Activated naive CD8-positive, alpha-beta T cell treated with anti-CD3 and anti-CD28 coated beads, Interleukin-2, amount 10 ng/mL, durations not matched to agents 7 days and 5 days (primary cell): ENCODE data around the gene SKA2. TPM values are rescaled to one million over a fixed set of nuclear protein-coding genes. Genes with fewer than 3 reads are reported as not detected.
"Not testable (repeated sequence)": the region's sequence is repeated elsewhere in the genome, so short reads cannot be mapped to it uniquely, and the experiment has no call there.

Source experiments
- ATAC-seq: fragments of 150-1000 bp; cut with Tn5 transposase; one replicate; pipeline ENCODE4 v1.10.0; 2021; ENCODE audit warnings: low read depth, moderate library complexity
- POLR2A ChIA-PET: fragments of 350-600 bp; sonication (Branson Sonifier 250); formaldehyde crosslinking; loops from one replicate; lab custom pipeline; 2021; ENCODE audit warnings: antibody characterized with exemption; lab: Charles Lee
- DNase-seq: peaks from one replicate; pipeline ENCODE4 v3.0.0; 2021
- H3K27ac Mint-ChIP-seq: one replicate; pipeline ENCODE4 v1.8.0; 2022; ENCODE audit warnings: mild to moderate bottlenecking, mixed read lengths
- H3K27me3 Mint-ChIP-seq: one replicate; pipeline ENCODE4 v1.8.0; 2022; ENCODE audit warnings: mild to moderate bottlenecking, moderate library complexity, mixed read lengths
- H3K36me3 Mint-ChIP-seq: one replicate; pipeline ENCODE4 v1.8.0; 2021; ENCODE audit warnings: mild to moderate bottlenecking, mixed read lengths
- H3K4me1 Mint-ChIP-seq: one replicate; pipeline ENCODE4 v1.8.0; 2021; ENCODE audit warnings: mixed read lengths
- H3K4me3 Mint-ChIP-seq: one replicate; pipeline ENCODE4 v1.8.0; 2022; ENCODE audit warnings: mild to moderate bottlenecking, moderate library complexity, mixed read lengths
- H3K9me3 Mint-ChIP-seq: one replicate; pipeline ENCODE4 v1.8.0; 2021; ENCODE audit warnings: mixed read lengths
- total RNA-seq, 2 experiments: library from RNA; stranded (reverse); gene quantifications; one replicate each; pipeline ENCODE4 v1.2.3, GENCODE V29; 2021

SKA2 gene
- total RNA-seq, result 10 to 100 TPM; 71.9 to 80.3 TPM

GRCh38 chr17:59154721-59155438, at the start of gene SKA2:
TSS of gene SKA2 (minus strand) at chr17:59155186. CDS start at chr17:59155163, 23 bp downstream.
- POLR2A ChIA-PET, result interaction anchor here (0.6 to 1.7 kb wide), 10 partner anchors 8 to 683 kb away, joined by 3 to 23 read pairs (median 4); partner anchors contain the start of genes CLTC and TRIM37
- H3K27me3 Mint-ChIP-seq, result no peaks in the 10 kb centered on the region
- peak; percentile 78 for ATAC-seq
- no peaks in the 10 kb centered on the region for H3K9me3 Mint-ChIP-seq
- peak; percentile 93 for DNase-seq
- peaks cover 21% of the 10 kb centered on the region for H3K36me3 Mint-ChIP-seq
- H3K4me1 Mint-ChIP-seq, result peaks cover 48% of the 10 kb centered on the region
- H3K27ac Mint-ChIP-seq, result no peak within 1 kb of the TSS
- H3K4me3 Mint-ChIP-seq, result no peak within 1 kb of the TSS

- Mint-ChIP-seq H3K4me1 (no peaks in the 10 kb centered on the region), H3K4me3 (no peak overlapping the region), H3K27ac (no peak overlapping the region), H3K27me3 (no peaks in the 10 kb centered on the region), H3K9me3 (no peaks in the 10 kb centered on the region), H3K36me3 (peaks cover 12% of the 10 kb centered on the region)
- POLR2A ChIA-PET, result interaction anchor here (0.6 kb wide), 1 partner anchor 282 kb away, joined by 5 read pairs; no protein-coding TSS in a partner anchor
- no peak for DNase-seq
- ATAC-seq, result no peak
Observed at GRCh38 chr17:59202320-59202719, 47.3 kb upstream of the SKA2 start.

GRCh38 chr17:59199398-59199797, 44.4 kb upstream of the SKA2 start:
- Mint-ChIP-seq H3K27me3 (no peaks in the 10 kb centered on the region), H3K27ac (no peak overlapping the region), H3K36me3 (peaks cover 17% of the 10 kb centered on the region), H3K4me1 (no peaks in the 10 kb centered on the region), H3K4me3 (no peak overlapping the region), H3K9me3 (no peaks in the 10 kb centered on the region)
- DNase-seq (no peak), ATAC-seq (no peak)
- POLR2A ChIA-PET, result no interaction called here

GRCh38 chr17:59193336-59193862, 38.4 kb upstream of the SKA2 start:
- POLR2A ChIA-PET, result no interaction called here
- H3K36me3 Mint-ChIP-seq, result peaks cover 34% of the 10 kb centered on the region
- no peaks in the 10 kb centered on the region for H3K9me3 Mint-ChIP-seq
- ATAC-seq, result no peak
- H3K27ac Mint-ChIP-seq, result no peak overlapping the region
- DNase-seq, result no peak
- peaks cover 2% of the 10 kb centered on the region for H3K4me1 Mint-ChIP-seq
- no peaks in the 10 kb centered on the region for H3K27me3 Mint-ChIP-seq
- H3K4me3 Mint-ChIP-seq, result no peak overlapping the region

GRCh38 chr17:59190806-59191205, 35.8 kb upstream of the SKA2 start:
- peaks cover 47% of the 10 kb centered on the region for H3K36me3 Mint-ChIP-seq
- no peak overlapping the region for H3K27ac Mint-ChIP-seq
- no peak for DNase-seq
- no peak for ATAC-seq
- no peaks in the 10 kb centered on the region for H3K27me3 Mint-ChIP-seq
- no peak overlapping the region for H3K4me3 Mint-ChIP-seq
- H3K4me1 Mint-ChIP-seq, result peaks cover 2% of the 10 kb centered on the region
- no peaks in the 10 kb centered on the region for H3K9me3 Mint-ChIP-seq
- POLR2A ChIA-PET, result interaction anchor here (0.6 kb wide), 1 partner anchor 794 kb away, joined by 3 read pairs; no protein-coding TSS in a partner anchor

- no peak overlapping the region for H3K4me3 Mint-ChIP-seq
- ATAC-seq, result no peak
- no peak for DNase-seq
- H3K27ac Mint-ChIP-seq, result no peak overlapping the region
- H3K36me3 Mint-ChIP-seq, result peaks cover 33% of the 10 kb centered on the region
- no peaks in the 10 kb centered on the region for H3K27me3 Mint-ChIP-seq
- no peaks in the 10 kb centered on the region for H3K4me1 Mint-ChIP-seq
- H3K9me3 Mint-ChIP-seq, result no peaks in the 10 kb centered on the region
- POLR2A ChIA-PET, result interaction anchor here (2.0 kb wide), 1 partner anchor 23 kb away, joined by 6 read pairs; the partner anchor contains the start of gene SMG8
Observed at GRCh38 chr17:59186850-59187249, 31.9 kb upstream of the SKA2 start.

GRCh38 chr17:59185997-59186396, 31.0 kb upstream of the SKA2 start:
- Mint-ChIP-seq H3K27ac (no peak overlapping the region), H3K4me3 (no peak overlapping the region), H3K9me3 (no peaks in the 10 kb centered on the region), H3K36me3 (peaks cover 35% of the 10 kb centered on the region), H3K27me3 (no peaks in the 10 kb centered on the region), H3K4me1 (no peaks in the 10 kb centered on the region)
- ATAC-seq (no peak), DNase-seq (no peak)
- POLR2A ChIA-PET, result interaction anchor here (2.0 kb wide), 1 partner anchor 24 kb away, joined by 6 read pairs; the partner anchor contains the start of gene SMG8

- Mint-ChIP-seq H3K4me3 (no peak overlapping the region), H3K27ac (no peak overlapping the region), H3K27me3 (no peaks in the 10 kb centered on the region), H3K4me1 (no peaks in the 10 kb centered on the region), H3K36me3 (peaks cover 33% of the 10 kb centered on the region), H3K9me3 (no peaks in the 10 kb centered on the region)
- ATAC-seq (no peak), DNase-seq (no peak)
- POLR2A ChIA-PET, result no interaction called here
Observed at GRCh38 chr17:59181481-59181880, 26.5 kb upstream of the SKA2 start.

- Mint-ChIP-seq H3K4me3 (no peak overlapping the region), H3K4me1 (no peaks in the 10 kb centered on the region), H3K9me3 (no peaks in the 10 kb centered on the region), H3K27me3 (no peaks in the 10 kb centered on the region), H3K36me3 (peaks cover 31% of the 10 kb centered on the region), H3K27ac (no peak overlapping the region)
- no peak for ATAC-seq
- POLR2A ChIA-PET, result no interaction called here
- no peak for DNase-seq
Observed at GRCh38 chr17:59180626-59181025, 25.6 kb upstream of the SKA2 start.

GRCh38 chr17:59179601-59180000, 24.6 kb upstream of the SKA2 start:
- H3K27me3 Mint-ChIP-seq, H3K4me3 Mint-ChIP-seq, DNase-seq, ATAC-seq, POLR2A ChIA-PET, H3K9me3 Mint-ChIP-seq, H3K27ac Mint-ChIP-seq, H3K4me1 Mint-ChIP-seq: not testable (repeated sequence)
- peaks cover 32% of the 10 kb centered on the region for H3K36me3 Mint-ChIP-seq

- no peak for ATAC-seq
- POLR2A ChIA-PET, result interaction anchor here (0.6 kb wide), 1 partner anchor 70 kb away, joined by 3 read pairs; no protein-coding TSS in a partner anchor
- Mint-ChIP-seq H3K27ac (peak overlapping the region; percentile 30), H3K27me3 (no peaks in the 10 kb centered on the region), H3K4me3 (no peak overlapping the region), H3K36me3 (peaks cover 39% of the 10 kb centered on the region), H3K9me3 (peaks cover 3% of the 10 kb centered on the region), H3K4me1 (peaks cover 2% of the 10 kb centered on the region)
- DNase-seq, result no peak
Observed at GRCh38 chr17:59178266-59178985, 23.4 kb upstream of the SKA2 start.

GRCh38 chr17:59175076-59175475, 20.1 kb upstream of the SKA2 start:
- Mint-ChIP-seq H3K4me3 (no peak overlapping the region), H3K9me3 (peaks cover 3% of the 10 kb centered on the region), H3K4me1 (peaks cover 2% of the 10 kb centered on the region), H3K36me3 (peaks cover 46% of the 10 kb centered on the region), H3K27ac (no peak overlapping the region), H3K27me3 (no peaks in the 10 kb centered on the region)
- ATAC-seq (no peak), DNase-seq (no peak)
- POLR2A ChIA-PET, result no interaction called here

GRCh38 chr17:59174671-59175070, 19.7 kb upstream of the SKA2 start:
- H3K4me3 Mint-ChIP-seq, result no peak overlapping the region
- H3K27me3 Mint-ChIP-seq, result no peaks in the 10 kb centered on the region
- POLR2A ChIA-PET, result no interaction called here
- DNase-seq (no peak), ATAC-seq (no peak)
- no peak overlapping the region for H3K27ac Mint-ChIP-seq
- H3K9me3 Mint-ChIP-seq, result peaks cover 3% of the 10 kb centered on the region
- H3K36me3 Mint-ChIP-seq, result peaks cover 42% of the 10 kb centered on the region
- H3K4me1 Mint-ChIP-seq, result peaks cover 2% of the 10 kb centered on the region
